ENCODE measurements around the gene WSCD1.

DNA sequence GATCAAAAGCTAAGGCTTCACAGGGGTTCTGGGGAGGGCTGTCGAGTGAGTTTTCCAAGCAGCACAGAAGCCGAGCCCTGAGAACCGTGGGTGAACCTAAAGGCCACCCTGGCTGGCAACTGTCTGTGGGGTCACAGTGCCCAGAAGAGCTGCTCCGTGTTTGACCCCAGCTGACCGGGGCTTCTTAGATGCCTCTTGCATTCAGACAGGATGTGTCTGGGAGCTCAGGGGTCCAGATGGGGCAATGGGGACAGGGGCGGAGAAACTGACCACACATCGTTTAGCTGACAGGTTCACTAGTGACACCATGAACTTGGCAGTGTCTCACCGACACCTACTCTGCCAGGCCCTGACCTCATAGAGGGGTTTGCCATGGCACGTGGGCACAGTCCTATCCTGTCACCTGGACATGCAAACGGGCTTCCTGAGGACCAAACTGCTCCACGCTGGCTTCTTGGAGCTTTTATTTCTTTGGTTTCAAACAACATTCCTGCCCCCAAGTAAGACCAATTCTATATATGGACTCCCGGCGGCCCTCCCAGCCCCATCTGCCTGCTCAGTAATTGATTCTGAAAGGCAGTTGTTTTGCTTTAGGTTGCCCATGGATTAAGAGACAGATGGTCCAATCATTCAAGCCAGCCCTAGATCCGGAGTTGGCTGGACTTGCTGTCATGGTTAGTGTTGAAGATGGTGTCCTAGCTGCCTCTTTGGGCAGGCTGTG, 22.2 kb downstream of the WSCD1 start:
- TF ChIP-seq EP300 (conservative IDR thresholded peaks at IDR 0.05; ENCODE audit: poor library complexity, severe bottlenecking) (no peak), SMC3 (conservative IDR thresholded peaks at IDR 0.05; ENCODE audit: poor library complexity) (no peak), POLR2AphosphoS5 (IDR thresholded peaks at IDR 0.05) (no peak), MXI1 (conservative IDR thresholded peaks at IDR 0.05; ENCODE audit: poor library complexity, severe bottlenecking) (no peak), EZH2 (IDR thresholded peaks at IDR 0.05; ENCODE audit: borderline replicate concordance, insufficient read depth, low read length, poor library complexity, severe bottlenecking) (no peak), TAF1 (IDR thresholded peaks at IDR 0.05; ENCODE audit: low read depth) (no peak)
- TF ChIP-seq, protein P1, sequence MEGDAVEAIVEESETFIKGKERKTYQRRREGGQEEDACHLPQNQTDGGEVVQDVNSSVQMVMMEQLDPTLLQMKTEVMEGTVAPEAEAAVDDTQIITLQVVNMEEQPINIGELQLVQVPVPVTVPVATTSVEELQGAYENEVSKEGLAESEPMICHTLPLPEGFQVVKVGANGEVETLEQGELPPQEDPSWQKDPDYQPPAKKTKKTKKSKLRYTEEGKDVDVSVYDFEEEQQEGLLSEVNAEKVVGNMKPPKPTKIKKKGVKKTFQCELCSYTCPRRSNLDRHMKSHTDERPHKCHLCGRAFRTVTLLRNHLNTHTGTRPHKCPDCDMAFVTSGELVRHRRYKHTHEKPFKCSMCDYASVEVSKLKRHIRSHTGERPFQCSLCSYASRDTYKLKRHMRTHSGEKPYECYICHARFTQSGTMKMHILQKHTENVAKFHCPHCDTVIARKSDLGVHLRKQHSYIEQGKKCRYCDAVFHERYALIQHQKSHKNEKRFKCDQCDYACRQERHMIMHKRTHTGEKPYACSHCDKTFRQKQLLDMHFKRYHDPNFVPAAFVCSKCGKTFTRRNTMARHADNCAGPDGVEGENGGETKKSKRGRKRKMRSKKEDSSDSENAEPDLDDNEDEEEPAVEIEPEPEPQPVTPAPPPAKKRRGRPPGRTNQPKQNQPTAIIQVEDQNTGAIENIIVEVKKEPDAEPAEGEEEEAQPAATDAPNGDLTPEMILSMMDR (IDR thresholded peaks at IDR 0.05; ENCODE audit: poor library complexity, severe bottlenecking) = no peak
- TF ChIP-seq, protein P2, sequence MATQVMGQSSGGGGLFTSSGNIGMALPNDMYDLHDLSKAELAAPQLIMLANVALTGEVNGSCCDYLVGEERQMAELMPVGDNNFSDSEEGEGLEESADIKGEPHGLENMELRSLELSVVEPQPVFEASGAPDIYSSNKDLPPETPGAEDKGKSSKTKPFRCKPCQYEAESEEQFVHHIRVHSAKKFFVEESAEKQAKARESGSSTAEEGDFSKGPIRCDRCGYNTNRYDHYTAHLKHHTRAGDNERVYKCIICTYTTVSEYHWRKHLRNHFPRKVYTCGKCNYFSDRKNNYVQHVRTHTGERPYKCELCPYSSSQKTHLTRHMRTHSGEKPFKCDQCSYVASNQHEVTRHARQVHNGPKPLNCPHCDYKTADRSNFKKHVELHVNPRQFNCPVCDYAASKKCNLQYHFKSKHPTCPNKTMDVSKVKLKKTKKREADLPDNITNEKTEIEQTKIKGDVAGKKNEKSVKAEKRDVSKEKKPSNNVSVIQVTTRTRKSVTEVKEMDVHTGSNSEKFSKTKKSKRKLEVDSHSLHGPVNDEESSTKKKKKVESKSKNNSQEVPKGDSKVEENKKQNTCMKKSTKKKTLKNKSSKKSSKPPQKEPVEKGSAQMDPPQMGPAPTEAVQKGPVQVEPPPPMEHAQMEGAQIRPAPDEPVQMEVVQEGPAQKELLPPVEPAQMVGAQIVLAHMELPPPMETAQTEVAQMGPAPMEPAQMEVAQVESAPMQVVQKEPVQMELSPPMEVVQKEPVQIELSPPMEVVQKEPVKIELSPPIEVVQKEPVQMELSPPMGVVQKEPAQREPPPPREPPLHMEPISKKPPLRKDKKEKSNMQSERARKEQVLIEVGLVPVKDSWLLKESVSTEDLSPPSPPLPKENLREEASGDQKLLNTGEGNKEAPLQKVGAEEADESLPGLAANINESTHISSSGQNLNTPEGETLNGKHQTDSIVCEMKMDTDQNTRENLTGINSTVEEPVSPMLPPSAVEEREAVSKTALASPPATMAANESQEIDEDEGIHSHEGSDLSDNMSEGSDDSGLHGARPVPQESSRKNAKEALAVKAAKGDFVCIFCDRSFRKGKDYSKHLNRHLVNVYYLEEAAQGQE (IDR thresholded peaks at IDR 0.05; ENCODE audit: borderline replicate concordance) = no peak

Data from neural cell (in vitro differentiated cells).